ENCODE data around the gene MAP3K4. TPM values are rescaled to one million over a fixed set of nuclear protein-coding genes. Genes with fewer than 3 reads are reported as not detected.
A peak's percentile ranks its signal among the peaks of the same experiment; 100 is the strongest.

The MAP3K4 gene, protein sequence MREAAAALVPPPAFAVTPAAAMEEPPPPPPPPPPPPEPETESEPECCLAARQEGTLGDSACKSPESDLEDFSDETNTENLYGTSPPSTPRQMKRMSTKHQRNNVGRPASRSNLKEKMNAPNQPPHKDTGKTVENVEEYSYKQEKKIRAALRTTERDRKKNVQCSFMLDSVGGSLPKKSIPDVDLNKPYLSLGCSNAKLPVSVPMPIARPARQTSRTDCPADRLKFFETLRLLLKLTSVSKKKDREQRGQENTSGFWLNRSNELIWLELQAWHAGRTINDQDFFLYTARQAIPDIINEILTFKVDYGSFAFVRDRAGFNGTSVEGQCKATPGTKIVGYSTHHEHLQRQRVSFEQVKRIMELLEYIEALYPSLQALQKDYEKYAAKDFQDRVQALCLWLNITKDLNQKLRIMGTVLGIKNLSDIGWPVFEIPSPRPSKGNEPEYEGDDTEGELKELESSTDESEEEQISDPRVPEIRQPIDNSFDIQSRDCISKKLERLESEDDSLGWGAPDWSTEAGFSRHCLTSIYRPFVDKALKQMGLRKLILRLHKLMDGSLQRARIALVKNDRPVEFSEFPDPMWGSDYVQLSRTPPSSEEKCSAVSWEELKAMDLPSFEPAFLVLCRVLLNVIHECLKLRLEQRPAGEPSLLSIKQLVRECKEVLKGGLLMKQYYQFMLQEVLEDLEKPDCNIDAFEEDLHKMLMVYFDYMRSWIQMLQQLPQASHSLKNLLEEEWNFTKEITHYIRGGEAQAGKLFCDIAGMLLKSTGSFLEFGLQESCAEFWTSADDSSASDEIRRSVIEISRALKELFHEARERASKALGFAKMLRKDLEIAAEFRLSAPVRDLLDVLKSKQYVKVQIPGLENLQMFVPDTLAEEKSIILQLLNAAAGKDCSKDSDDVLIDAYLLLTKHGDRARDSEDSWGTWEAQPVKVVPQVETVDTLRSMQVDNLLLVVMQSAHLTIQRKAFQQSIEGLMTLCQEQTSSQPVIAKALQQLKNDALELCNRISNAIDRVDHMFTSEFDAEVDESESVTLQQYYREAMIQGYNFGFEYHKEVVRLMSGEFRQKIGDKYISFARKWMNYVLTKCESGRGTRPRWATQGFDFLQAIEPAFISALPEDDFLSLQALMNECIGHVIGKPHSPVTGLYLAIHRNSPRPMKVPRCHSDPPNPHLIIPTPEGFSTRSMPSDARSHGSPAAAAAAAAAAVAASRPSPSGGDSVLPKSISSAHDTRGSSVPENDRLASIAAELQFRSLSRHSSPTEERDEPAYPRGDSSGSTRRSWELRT (N-terminal part only)
- total RNA-seq = 84.3 and 103 TPM in 2 replicates
- long read RNA-seq, full-length matches to known transcripts = 4 of 37 reads
- long read RNA-seq, partial matches to known transcripts = 26 of 37 reads
- long read RNA-seq, other reads (novel, unspliced or antisense) = 7 of 37 reads

DNA sequence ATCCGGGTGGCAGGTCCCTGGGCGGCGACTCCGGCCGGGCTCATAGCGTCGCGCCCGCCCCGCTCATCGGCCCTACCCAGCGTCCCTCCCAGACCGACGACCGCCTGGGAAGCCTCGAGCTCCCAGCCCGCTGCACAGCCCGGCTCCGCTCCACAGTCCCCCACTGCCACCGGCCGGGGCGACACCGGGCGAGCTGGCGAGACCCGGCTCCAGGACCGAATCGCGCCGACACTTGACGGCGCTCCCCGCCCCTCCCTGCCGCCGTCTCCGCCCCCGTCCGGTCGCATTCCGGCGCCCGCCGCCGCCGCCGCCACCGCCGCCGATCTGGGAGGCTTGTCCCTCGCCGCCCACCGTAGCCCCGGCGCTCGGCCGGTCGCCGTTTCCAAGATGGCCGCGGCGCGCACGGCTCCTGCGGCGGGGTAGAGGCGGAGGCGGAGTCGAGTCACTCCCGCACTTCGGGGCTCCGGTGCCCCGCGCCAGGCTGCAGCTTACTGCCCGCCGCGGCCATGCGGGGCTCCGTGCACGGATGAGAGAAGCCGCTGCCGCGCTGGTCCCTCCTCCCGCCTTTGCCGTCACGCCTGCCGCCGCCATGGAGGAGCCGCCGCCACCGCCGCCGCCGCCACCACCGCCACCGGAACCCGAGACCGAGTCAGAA lies at the start of gene MAP3K4:
Gene MAP3K4 (plus strand): TSS at position 364 of the 655 bp plus-strand sequence. CDS start 163 bp downstream, at position 527.
- peak; percentile 76 for DNase-seq (ENCODE audit: low read depth, low spot score)
- Mint-ChIP-seq H3K36me3 (ENCODE audit: low read depth) (no peaks in the 10 kb centered on the region), H3K4me1 (peaks cover 46% of the 10 kb centered on the region), H3K4me3 (peak within 1 kb of the TSS; percentile 95), H3K27ac (ENCODE audit: unreplicated experiment) (peak within 1 kb of the TSS; percentile 95), H3K9me3 (no peaks in the 10 kb centered on the region), H3K27me3 (ENCODE audit: low read depth) (no peaks in the 10 kb centered on the region)
- TF ChIP-seq, protein P1, sequence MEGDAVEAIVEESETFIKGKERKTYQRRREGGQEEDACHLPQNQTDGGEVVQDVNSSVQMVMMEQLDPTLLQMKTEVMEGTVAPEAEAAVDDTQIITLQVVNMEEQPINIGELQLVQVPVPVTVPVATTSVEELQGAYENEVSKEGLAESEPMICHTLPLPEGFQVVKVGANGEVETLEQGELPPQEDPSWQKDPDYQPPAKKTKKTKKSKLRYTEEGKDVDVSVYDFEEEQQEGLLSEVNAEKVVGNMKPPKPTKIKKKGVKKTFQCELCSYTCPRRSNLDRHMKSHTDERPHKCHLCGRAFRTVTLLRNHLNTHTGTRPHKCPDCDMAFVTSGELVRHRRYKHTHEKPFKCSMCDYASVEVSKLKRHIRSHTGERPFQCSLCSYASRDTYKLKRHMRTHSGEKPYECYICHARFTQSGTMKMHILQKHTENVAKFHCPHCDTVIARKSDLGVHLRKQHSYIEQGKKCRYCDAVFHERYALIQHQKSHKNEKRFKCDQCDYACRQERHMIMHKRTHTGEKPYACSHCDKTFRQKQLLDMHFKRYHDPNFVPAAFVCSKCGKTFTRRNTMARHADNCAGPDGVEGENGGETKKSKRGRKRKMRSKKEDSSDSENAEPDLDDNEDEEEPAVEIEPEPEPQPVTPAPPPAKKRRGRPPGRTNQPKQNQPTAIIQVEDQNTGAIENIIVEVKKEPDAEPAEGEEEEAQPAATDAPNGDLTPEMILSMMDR (conservative IDR thresholded peaks at IDR 0.05) = peak; percentile 14

GRCh38 chr6:160943997-160944396 lies 47.6 kb upstream of the MAP3K4 start:
- Mint-ChIP-seq H3K27me3 (ENCODE audit: low read depth) (no peaks in the 10 kb centered on the region), H3K4me3 (no peak overlapping the region), H3K9me3 (no peaks in the 10 kb centered on the region), H3K4me1 (peaks cover 1% of the 10 kb centered on the region), H3K36me3 (ENCODE audit: low read depth) (no peaks in the 10 kb centered on the region), H3K27ac (ENCODE audit: unreplicated experiment) (no peak overlapping the region)
- TF ChIP-seq, protein P1 (conservative IDR thresholded peaks at IDR 0.05) = no peak
- no peak for DNase-seq (ENCODE audit: low read depth, low spot score)

DNA sequence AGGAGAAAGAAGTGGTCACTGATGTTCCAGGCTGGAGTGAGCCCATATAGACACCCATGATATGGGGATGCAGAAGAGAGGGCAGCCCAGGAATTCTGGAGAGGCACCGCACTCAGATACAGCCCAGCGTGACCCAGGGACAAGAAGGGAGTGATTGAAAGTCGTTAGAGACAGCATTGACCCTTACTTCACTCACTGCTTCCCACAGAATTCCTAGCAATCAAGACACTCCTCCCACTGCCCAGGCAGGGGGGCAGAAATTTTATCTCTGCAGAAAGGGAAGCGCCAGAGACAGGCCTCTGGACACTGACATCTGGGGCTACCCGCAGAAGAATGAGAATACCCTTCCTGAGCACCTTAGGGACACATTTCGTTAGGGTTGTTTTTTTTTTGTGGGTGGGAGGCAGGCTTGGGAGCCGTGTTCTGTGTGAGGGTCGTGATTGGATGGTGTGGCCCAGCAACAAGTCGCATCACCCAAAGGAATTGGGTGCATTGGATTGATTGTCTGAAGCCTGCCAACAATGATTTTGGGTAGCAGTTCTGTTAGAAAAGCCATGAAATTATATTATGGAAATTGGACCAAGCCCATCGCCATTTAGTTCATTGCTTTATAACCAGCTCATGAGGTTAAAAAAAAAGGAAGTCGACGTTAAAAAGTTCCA lies 45.9 kb upstream of the MAP3K4 start:
- Mint-ChIP-seq H3K4me1 (peaks cover 15% of the 10 kb centered on the region), H3K4me3 (no peak overlapping the region), H3K27ac (ENCODE audit: unreplicated experiment) (no peak overlapping the region), H3K36me3 (ENCODE audit: low read depth) (no peaks in the 10 kb centered on the region), H3K9me3 (no peaks in the 10 kb centered on the region), H3K27me3 (ENCODE audit: low read depth) (no peaks in the 10 kb centered on the region)
- TF ChIP-seq, protein P1 (conservative IDR thresholded peaks at IDR 0.05) = no peak
- no peak for DNase-seq (ENCODE audit: low read depth, low spot score)

DNA sequence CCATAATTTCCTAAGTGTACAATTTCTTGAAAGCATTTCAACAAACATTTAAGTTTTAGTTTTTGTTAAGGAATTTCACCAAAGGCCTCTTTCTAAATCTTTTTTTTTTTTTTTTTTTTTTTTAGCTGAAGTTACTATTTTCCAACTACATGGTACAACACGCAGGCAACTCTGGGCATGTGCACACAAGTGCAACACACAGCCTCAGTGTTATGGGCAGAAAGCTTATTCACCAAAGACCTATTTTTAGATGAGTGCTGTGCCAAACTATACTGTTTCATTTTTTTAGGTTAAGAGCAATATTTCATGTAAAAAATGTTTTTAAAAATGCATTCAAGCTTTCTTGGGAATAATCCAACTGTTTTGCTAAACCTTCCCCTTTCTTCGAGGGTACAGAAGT lies 42.0 kb upstream of the MAP3K4 start:
- peaks cover 51% of the 10 kb centered on the region for H3K4me1 Mint-ChIP-seq
- no peaks in the 10 kb centered on the region for H3K27me3 Mint-ChIP-seq (ENCODE audit: low read depth)
- no peak overlapping the region for H3K4me3 Mint-ChIP-seq
- no peak overlapping the region for H3K27ac Mint-ChIP-seq (ENCODE audit: unreplicated experiment)
- H3K9me3 Mint-ChIP-seq = no peaks in the 10 kb centered on the region
- TF ChIP-seq, protein P1 (conservative IDR thresholded peaks at IDR 0.05) = no peak
- DNase-seq (ENCODE audit: low read depth, low spot score) = no peak
- no peaks in the 10 kb centered on the region for H3K36me3 Mint-ChIP-seq (ENCODE audit: low read depth)

All from neural crest cell (in vitro differentiated cells).